IMR-90 (cell line): ENCODE results near the gene SLC39A11. TPM values are rescaled to one million over a fixed set of nuclear protein-coding genes. Genes with fewer than 3 reads are reported as not detected.

Experiments used
- ATAC-seq: fragments of 200-7000 bp; cut with Tn5 transposase; 2 replicates; pipeline ENCODE4 v1.9.1; 2020; ENCODE audit warnings: low read depth, mild to moderate bottlenecking, moderate library complexity
- BruUV-seq: library from RNA; stranded (reverse); fragments of 400-500 nt; replicated peaks from 2 replicates; lab custom pipeline; 2021; lab: Mats Ljungman, UMichigan
- CTCF ChIA-PET: fragments of 300-600 bp; formaldehyde crosslinking; extraction: SDS; loops from one replicate; lab custom pipeline; 2021; ENCODE audit warnings: antibody characterized with exemption; lab: Yijun Ruan, JAX
- POLR2A ChIA-PET: fragments of 300-600 bp; sonication (Branson Sonifier 250); formaldehyde crosslinking; loops from one replicate; lab custom pipeline; 2022; ENCODE audit warnings: antibody characterized with exemption; ENCODE audit not compliant: unreplicated experiment; lab: Charles Lee
- DNase-seq: peaks from one replicate; pipeline ENCODE4 v3.0.0; 2013
- H2AFZ ChIP-seq: replicated peaks from 2 replicates; pipeline ENCODE3; 2013; ENCODE audit warnings: low read length, mild to moderate bottlenecking; ENCODE audit not compliant: poor library complexity
- H2AK5ac ChIP-seq: 2 replicates; pipeline ENCODE4 v1.6.1; 2013; ENCODE audit warnings: low read depth, low read length, inconsistent platforms
- H2AK9ac ChIP-seq: replicated peaks from 2 replicates; pipeline ENCODE3; 2013; ENCODE audit warnings: mild to moderate bottlenecking, low read depth, low read length, moderate library complexity; ENCODE audit not compliant: poor library complexity
- H2BK120ac ChIP-seq: 2 replicates; pipeline ENCODE4 v1.6.1; 2013; ENCODE audit warnings: low read depth, low read length, inconsistent platforms
- H2BK15ac ChIP-seq: 3 replicates; pipeline ENCODE4 v1.6.1; 2013; ENCODE audit warnings: low read depth, low read length, inconsistent platforms
- H2BK20ac ChIP-seq: 2 replicates; pipeline ENCODE4 v1.6.1; 2013; ENCODE audit warnings: low read depth, mild to moderate bottlenecking, inconsistent platforms, low read length, moderate library complexity
- H2BK5ac ChIP-seq: 2 replicates; pipeline ENCODE4 v1.6.1; 2013; ENCODE audit warnings: mild to moderate bottlenecking, low read depth, low read length, inconsistent platforms; ENCODE audit not compliant: poor library complexity, severe bottlenecking
- H3K14ac ChIP-seq: replicated peaks from 2 replicates; pipeline ENCODE4 v1.6.1; 2013; ENCODE audit warnings: low read depth, low read length, inconsistent platforms
- H3K18ac ChIP-seq: 2 replicates; pipeline ENCODE4 v1.6.1; 2013; ENCODE audit warnings: low read depth, low read length, control low read depth
- H3K23ac ChIP-seq: 2 replicates; pipeline ENCODE4 v1.6.1; 2013; ENCODE audit warnings: low read depth, low read length, inconsistent platforms
- H3K27ac ChIP-seq: 2 replicates; pipeline ENCODE4 v1.5.1; 2013; ENCODE audit warnings: mild to moderate bottlenecking, control low read depth, low read length; ENCODE audit not compliant: insufficient read depth
- H3K27me3 ChIP-seq: 2 replicates; pipeline ENCODE4 v1.6.1; 2013; ENCODE audit warnings: low read length; ENCODE audit not compliant: control insufficient read depth, insufficient read depth
- H3K36me3 ChIP-seq: 2 replicates; pipeline ENCODE4 v1.6.1; 2013; ENCODE audit warnings: low read length, mixed read lengths; ENCODE audit not compliant: control insufficient read depth, insufficient read depth
- H3K4ac ChIP-seq: 2 replicates; pipeline ENCODE4 v1.6.1; 2013; ENCODE audit warnings: low read depth, low read length, inconsistent platforms
- H3K4me1 ChIP-seq: 2 replicates; pipeline ENCODE4 v1.6.1; 2013; ENCODE audit warnings: low read length, mixed read lengths; ENCODE audit not compliant: control insufficient read depth, insufficient read depth
- H3K4me2 ChIP-seq: 2 replicates; pipeline ENCODE4 v1.6.1; 2013; ENCODE audit warnings: low read depth, mild to moderate bottlenecking, control low read depth, low read length, moderate library complexity
- H3K4me3 ChIP-seq: 2 replicates; pipeline ENCODE4 v1.5.1; 2013; ENCODE audit warnings: low read depth, mild to moderate bottlenecking, control low read depth, low read length, moderate library complexity; ENCODE audit not compliant: insufficient read depth
- H3K56ac ChIP-seq: 2 replicates; pipeline ENCODE4 v1.6.1; 2013; ENCODE audit warnings: low read length, inconsistent platforms; ENCODE audit not compliant: insufficient read depth; ENCODE audit errors: extremely low read depth
- H3K79me1 ChIP-seq, 2 experiments: 2 replicates each; pipeline ENCODE4 v1.6.1; 2013; ENCODE audit warnings: low read length in 2 of 2, inconsistent platforms in 1 of 2, low read depth in 1 of 2
- H3K9ac ChIP-seq: 2 replicates; pipeline ENCODE4 v1.6.1; 2013; ENCODE audit warnings: low read depth, low read length, control low read depth
- H3K9me1 ChIP-seq: 2 replicates; pipeline ENCODE4 v1.6.1; 2013; ENCODE audit warnings: low read length, inconsistent platforms; ENCODE audit not compliant: insufficient read depth
- H3K9me3 ChIP-seq: 2 replicates; pipeline ENCODE4 v1.6.1; 2013; ENCODE audit warnings: low read length; ENCODE audit not compliant: control insufficient read depth, insufficient read depth
- H4K20me1 ChIP-seq: 2 replicates; pipeline ENCODE4 v1.6.1; 2013; ENCODE audit warnings: low read length, inconsistent platforms; ENCODE audit not compliant: insufficient read depth
- H4K5ac ChIP-seq: 2 replicates; pipeline ENCODE4 v1.6.1; 2013; ENCODE audit warnings: mild to moderate bottlenecking, low read depth, low read length, control low read depth
- H4K8ac ChIP-seq, 2 experiments: 2 replicates each; pipeline ENCODE4 v1.6.1; 2013; ENCODE audit warnings: low read depth in 2 of 2, low read length in 2 of 2, control low read depth in 1 of 2, inconsistent platforms in 1 of 2
- H4K91ac ChIP-seq: 2 replicates; pipeline ENCODE4 v1.6.1; 2013; ENCODE audit warnings: low read depth, low read length, inconsistent platforms; ENCODE audit not compliant: insufficient read depth
- ELK1 ChIP-seq: fragments of 150-350 bp; IDR thresholded peaks from 2 replicates; pipeline ENCODE4 v1.6.1; 2016; ENCODE audit warnings: low read depth, mild to moderate bottlenecking, low read length, moderate library complexity, borderline replicate concordance
- MAFK ChIP-seq: IDR thresholded peaks from 2 replicates; pipeline ENCODE4 v1.6.1; 2012; ENCODE audit warnings: low read depth, low read length, improper control_type of control experiment
- RCOR1 ChIP-seq: IDR thresholded peaks from 2 replicates; pipeline ENCODE4 v1.6.1; 2012; ENCODE audit warnings: mild to moderate bottlenecking, low read length, improper control_type of control experiment; ENCODE audit not compliant: insufficient replicate concordance
- SMC3 ChIP-seq: fragments of 150-350 bp; IDR thresholded peaks from 2 replicates; pipeline ENCODE4 v1.6.1; 2016; ENCODE audit warnings: low read depth, mild to moderate bottlenecking, antibody characterized with exemption, low read length, moderate library complexity
- WGBS, 2 experiments: methylation state at CpG; one replicate each; pipeline versions ENCODE4 v1.1.5 to v1.1.7; 2013; ENCODE audit warnings: missing lambda C conversion rate in 2 of 2; ENCODE audit not compliant: insufficient read length in 1 of 2; ENCODE audit errors: extremely low coverage in 2 of 2; 5-methylcytosine and 5-hydroxymethylcytosine counted together
- dilution Hi-C: fragments of 300-500 bp; cut with HindIII; formaldehyde crosslinking; loops from one replicate; pipeline ENCODE4 v1.14.3; 2018; ENCODE audit warnings: low sequenced_read_pairs; ENCODE audit not compliant: unreplicated experiment
- in situ Hi-C: fragments of 300-500 bp; cut with MboI; formaldehyde crosslinking; loops from 3 replicates; pipeline ENCODE4 v1.14.3; 2019; ENCODE audit warnings: low sequenced_read_pairs, inconsistent platforms, mixed read lengths
- intact Hi-C: fragments of 100-400 bp; cut with micrococcal nuclease; formaldehyde crosslinking; loops from 2 replicates; pipeline ENCODE4 v1.10.0; 2022
- polyA plus RNA-seq, 3 experiments: library from polyadenylated mRNA; depleted of rRNA; stranded (reverse); fragments of >200 nt; gene quantifications; 2 replicates each; pipeline ENCODE4 v1.2.3, GENCODE V29; 2012; ENCODE audit warnings: low replicate concordance in 1 of 3
- total RNA-seq: library from RNA; depleted of rRNA; stranded (reverse); fragments of >200 nt; gene quantifications from 2 replicates; pipeline ENCODE4 v1.2.3, GENCODE V29; 2012

The SLC39A11 gene
- total and polyA plus RNA-seq, 2 of the 4 experiments (the other 2 are of a cell fraction) = 8.8 to 14.3 TPM

GRCh38 chr17:73107191-73107590 lies 14.7 kb upstream of the SLC39A11 start:
- Histone ChIP-seq H3K36me3 (no peaks in the 10 kb centered on the region), H3K4me3 (no peak overlapping the region), H3K4me2 (no peak overlapping the region), H2AK5ac (no peak overlapping the region), H2AFZ (peak overlapping the region; percentile 43), H2BK120ac (no peak overlapping the region), H2BK15ac (no peak overlapping the region), H3K27ac (no peak overlapping the region), H3K56ac (no peak overlapping the region), H3K9ac (no peak overlapping the region), H3K18ac (no peak overlapping the region), H3K14ac (no peak overlapping the region), H2AK9ac (no peak overlapping the region), H3K79me1 (no peaks in the 10 kb centered on the region), H3K4me1 (no peaks in the 10 kb centered on the region), H4K91ac (no peak overlapping the region), H2BK5ac (no peak overlapping the region), H3K27me3 (no peaks in the 10 kb centered on the region), H4K5ac (no peak overlapping the region), H3K9me3 (peaks cover 6% of the 10 kb centered on the region), H3K9me1 (no peaks in the 10 kb centered on the region), H2BK20ac (no peak overlapping the region), H4K8ac (no peak overlapping the region), H3K4ac (no peak overlapping the region), H4K20me1 (no peaks in the 10 kb centered on the region), H3K23ac (no peak overlapping the region)
- in situ Hi-C loops = no loop called here
- DNase-seq (no peak), ATAC-seq (no peak)
- no TSS peak for BruUV-seq
- dilution Hi-C loops = no loop called here
- WGBS, 2 experiments = no CpG with 5 or more reads among the region's 4 CpGs
- no peak for TF ChIP-seq RCOR1
- no peak for TF ChIP-seq SMC3
- TF ChIP-seq ELK1 = no peak
- no peak for TF ChIP-seq MAFK
- intact Hi-C loops = no loop called here
- ChIA-PET POLR2A (no interaction called here), CTCF (no interaction called here)
